Measurements from ENCODE around the gene AMD1.

DNA sequence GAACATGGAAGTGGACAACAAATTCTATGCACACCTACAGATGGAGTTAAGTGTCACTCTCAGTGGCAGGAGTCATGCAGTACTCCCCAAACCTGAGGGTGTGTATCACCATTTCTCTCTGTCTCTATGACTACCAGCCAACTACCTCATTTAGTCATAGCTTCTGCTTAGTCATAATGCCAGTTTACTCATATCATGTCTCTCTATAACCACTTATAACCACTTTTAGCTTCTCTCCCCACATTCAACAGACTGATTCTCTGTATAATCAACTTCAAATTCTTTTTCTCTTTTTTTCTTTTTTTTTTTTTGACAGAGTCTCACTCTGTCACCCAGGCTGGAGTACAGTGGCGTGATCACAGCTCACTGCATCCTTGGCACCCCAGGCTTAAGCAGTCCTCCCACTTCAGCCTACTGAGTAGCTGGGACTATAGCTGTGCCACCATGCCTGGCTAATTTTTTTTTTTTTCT is 70.1 kb downstream of the AMD1 start:
- TF ChIP-seq CTCF (conservative IDR thresholded peaks at IDR 0.05 in 1 of 2, IDR thresholded peaks at IDR 0.05 in 1 of 2; ENCODE audit: low read depth in 1 of 2, low read length in 2 of 2) (no peak), EZH2 (IDR thresholded peaks at IDR 0.05; ENCODE audit: low read length, missing control alignments) (no peak)
